ENCODE measurements around the gene URI1.

DNA sequence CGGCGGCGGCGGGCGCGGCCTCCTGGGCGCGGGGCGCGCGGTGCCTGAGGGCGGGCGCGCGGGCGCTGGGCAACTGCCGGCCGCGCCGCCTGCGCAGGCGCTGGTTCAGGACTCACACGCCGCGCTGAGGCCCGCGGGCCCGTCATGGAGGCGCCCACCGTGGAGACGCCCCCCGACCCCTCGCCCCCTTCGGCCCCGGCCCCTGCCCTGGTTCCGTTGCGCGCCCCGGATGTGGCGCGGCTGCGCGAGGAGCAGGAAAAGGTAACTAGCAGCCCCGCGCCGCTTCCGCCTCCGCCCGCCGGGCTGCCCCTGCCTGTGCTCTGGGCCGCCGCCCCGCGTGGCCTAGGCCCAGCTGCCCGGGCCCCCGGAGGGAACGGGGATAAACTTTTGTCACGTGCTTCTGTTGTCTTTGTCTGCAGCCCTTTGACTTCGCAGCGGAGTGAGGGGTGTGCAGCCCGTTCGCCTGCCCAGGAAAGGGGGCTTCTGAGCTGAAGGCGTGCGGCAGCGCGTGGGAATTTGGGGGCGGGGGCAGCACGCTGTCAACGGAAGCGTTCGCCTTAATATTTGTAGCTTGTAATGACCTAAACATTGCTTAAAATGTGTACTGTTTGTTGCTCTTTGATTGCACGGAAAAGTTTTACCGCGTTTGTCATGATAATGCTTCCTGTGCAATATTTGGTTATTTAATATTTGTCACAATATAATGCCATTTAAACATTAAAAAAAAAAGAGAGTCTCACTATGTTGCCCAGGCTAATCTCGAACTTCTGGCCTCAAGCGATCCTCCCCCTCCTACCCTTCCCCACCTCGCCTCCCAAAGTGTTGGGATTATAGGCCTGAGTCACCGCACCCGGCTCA lies 594 bp downstream of the URI1 start:
- TF ChIP-seq, protein P1, sequence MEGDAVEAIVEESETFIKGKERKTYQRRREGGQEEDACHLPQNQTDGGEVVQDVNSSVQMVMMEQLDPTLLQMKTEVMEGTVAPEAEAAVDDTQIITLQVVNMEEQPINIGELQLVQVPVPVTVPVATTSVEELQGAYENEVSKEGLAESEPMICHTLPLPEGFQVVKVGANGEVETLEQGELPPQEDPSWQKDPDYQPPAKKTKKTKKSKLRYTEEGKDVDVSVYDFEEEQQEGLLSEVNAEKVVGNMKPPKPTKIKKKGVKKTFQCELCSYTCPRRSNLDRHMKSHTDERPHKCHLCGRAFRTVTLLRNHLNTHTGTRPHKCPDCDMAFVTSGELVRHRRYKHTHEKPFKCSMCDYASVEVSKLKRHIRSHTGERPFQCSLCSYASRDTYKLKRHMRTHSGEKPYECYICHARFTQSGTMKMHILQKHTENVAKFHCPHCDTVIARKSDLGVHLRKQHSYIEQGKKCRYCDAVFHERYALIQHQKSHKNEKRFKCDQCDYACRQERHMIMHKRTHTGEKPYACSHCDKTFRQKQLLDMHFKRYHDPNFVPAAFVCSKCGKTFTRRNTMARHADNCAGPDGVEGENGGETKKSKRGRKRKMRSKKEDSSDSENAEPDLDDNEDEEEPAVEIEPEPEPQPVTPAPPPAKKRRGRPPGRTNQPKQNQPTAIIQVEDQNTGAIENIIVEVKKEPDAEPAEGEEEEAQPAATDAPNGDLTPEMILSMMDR (conservative IDR thresholded peaks at IDR 0.05) = no peak
- no peak for TF ChIP-seq EZH2 (IDR thresholded peaks at IDR 0.05; ENCODE audit: low read depth)

Data from PC-9 (cell line).